Measurements from ENCODE around the gene VRK1. TPM values are rescaled to one million over a fixed set of nuclear protein-coding genes. Genes with fewer than 3 reads are reported as not detected.

Gene VRK1
- total and polyA plus RNA-seq, 2 of the 4 experiments (the other 2 are of a cell fraction): 14.2 to 19.9 TPM

- Histone ChIP-seq H3K14ac (replicated peaks; ENCODE audit: low read depth, low read length) (no peak overlapping the region), H2AK5ac (ENCODE audit: low read depth, low read length) (no peak overlapping the region), H4K5ac (ENCODE audit: low read depth, low read length) (no peak overlapping the region), H3K9me1 (ENCODE audit: insufficient read depth, low read length) (no peaks in the 10 kb centered on the region), H2BK5ac (ENCODE audit: low read depth, low read length, poor library complexity, severe bottlenecking) (no peak overlapping the region), H3K4me3 (ENCODE audit: insufficient read depth, low read depth, low read length) (no peak overlapping the region), H2BK15ac (ENCODE audit: low read depth, low read length) (no peak overlapping the region), H3K23ac (ENCODE audit: low read depth, low read length) (no peak overlapping the region), H3K56ac (ENCODE audit: extremely low read depth, insufficient read depth, low read length) (no peak overlapping the region), H3K27me3 (ENCODE audit: control insufficient read depth, insufficient read depth, low read length) (no peaks in the 10 kb centered on the region), H3K79me1 (ENCODE audit: low read depth in 1 of 2, low read length in 2 of 2) (no peaks in the 10 kb centered on the region), H3K9me3 (ENCODE audit: control insufficient read depth, insufficient read depth, low read length) (peaks cover 19% of the 10 kb centered on the region; the same call in 1 of the 2 replicates), H3K4ac (ENCODE audit: low read depth, low read length) (no peak overlapping the region), H4K91ac (ENCODE audit: insufficient read depth, low read depth, low read length) (no peak overlapping the region), H3K36me3 (ENCODE audit: control insufficient read depth, insufficient read depth, low read length) (no peaks in the 10 kb centered on the region), H3K4me2 (ENCODE audit: low read depth, low read length) (no peak overlapping the region), H3K18ac (ENCODE audit: low read depth, low read length) (no peak overlapping the region), H2BK120ac (ENCODE audit: low read depth, low read length) (no peak overlapping the region), H4K20me1 (ENCODE audit: insufficient read depth, low read length) (no peaks in the 10 kb centered on the region), H2AK9ac (replicated peaks; ENCODE audit: low read depth, low read length, poor library complexity) (no peak overlapping the region), H3K4me1 (ENCODE audit: control insufficient read depth, insufficient read depth, low read length) (no peaks in the 10 kb centered on the region), H4K8ac (ENCODE audit: low read depth in 2 of 2, low read length in 2 of 2) (no peak overlapping the region), H2AFZ (replicated peaks; ENCODE audit: low read length, poor library complexity) (no peak overlapping the region), H3K27ac (ENCODE audit: insufficient read depth, low read length) (no peak overlapping the region), H3K9ac (ENCODE audit: low read depth, low read length) (no peak overlapping the region), H2BK20ac (ENCODE audit: low read depth, low read length) (no peak overlapping the region)
- BruUV-seq (replicated peaks): no TSS peak
- CTCF ChIA-PET: no interaction called here
- TF ChIP-seq MXI1 (IDR thresholded peaks at IDR 0.05; ENCODE audit: borderline replicate concordance, low read depth, low read length): no peak
- no peak for TF ChIP-seq SMC3 (IDR thresholded peaks at IDR 0.05; ENCODE audit: low read depth, low read length)
- TF ChIP-seq RAD21 (IDR thresholded peaks at IDR 0.05; ENCODE audit: low read length): no peak
- no peak for TF ChIP-seq MAZ (IDR thresholded peaks at IDR 0.05; ENCODE audit: borderline replicate concordance, low read depth, low read length)
- no peak for TF ChIP-seq BHLHE40 (IDR thresholded peaks at IDR 0.05; ENCODE audit: low read depth, low read length)
- no peak for TF ChIP-seq NFE2L2 (IDR thresholded peaks at IDR 0.05; ENCODE audit: low read depth, low read length)
- no peak for TF ChIP-seq CEBPB (IDR thresholded peaks at IDR 0.05; ENCODE audit: low read depth, low read length)
- no peak for TF ChIP-seq POLR2A (IDR thresholded peaks at IDR 0.05; ENCODE audit: low read depth, low read length)
- no peak for TF ChIP-seq CTCF (conservative IDR thresholded peaks at IDR 0.05; ENCODE audit: low read depth, low read length)
- no peak for TF ChIP-seq CHD1 (IDR thresholded peaks at IDR 0.05; ENCODE audit: low read depth, low read length)
- no peak for TF ChIP-seq RCOR1 (IDR thresholded peaks at IDR 0.05; ENCODE audit: insufficient replicate concordance, low read length)
- TF ChIP-seq ELK1 (IDR thresholded peaks at IDR 0.05; ENCODE audit: borderline replicate concordance, low read depth, low read length): no peak
- no peak for TF ChIP-seq USF2 (IDR thresholded peaks at IDR 0.05; ENCODE audit: low read depth, low read length)
- TF ChIP-seq MAFK (IDR thresholded peaks at IDR 0.05; ENCODE audit: low read depth, low read length): no peak
- no peak for TF ChIP-seq FOS (IDR thresholded peaks at IDR 0.05; ENCODE audit: low read depth, low read length)
- POLR2A ChIA-PET (ENCODE audit: unreplicated experiment): no interaction called here
- no peak for DNase-seq
- intact Hi-C loops (cut with micrococcal nuclease) (no loop called here), dilution Hi-C loops (cut with HindIII; ENCODE audit: low sequenced_read_pairs, unreplicated experiment) (no loop called here), in situ Hi-C loops (cut with MboI; ENCODE audit: low sequenced_read_pairs) (no loop called here)
- no CpG with 5 or more reads among the region's 8 CpGs for WGBS, 2 experiments (ENCODE audit: extremely low coverage in 2 of 2, insufficient read length in 1 of 2)
- no peak for ATAC-seq (ENCODE audit: low read depth)
Measured at GRCh38 chr14:96922986-96923385, 125.8 kb downstream of the VRK1 start.
